Measurements from ENCODE around the gene ACP4.

The ACP4 gene

GRCh38 chr19:50843205-50843604 is 53.0 kb downstream of the ACP4 start:
- H3K9me3 ChIP-seq (ENCODE audit: control insufficient read depth, low read length): no peaks in the 10 kb centered on the region
- no peak overlapping the region for H3K27ac ChIP-seq (ENCODE audit: insufficient read depth, low read depth, low read length, poor library complexity, severe bottlenecking)
- peaks cover 20% of the 10 kb centered on the region for H3K27me3 ChIP-seq (ENCODE audit: control insufficient read depth, insufficient read depth, low read length, poor library complexity, severe bottlenecking)
- H3K36me3 ChIP-seq (ENCODE audit: control insufficient read depth, insufficient read depth, low read length): no peaks in the 10 kb centered on the region
- H3K4me3 ChIP-seq (ENCODE audit: insufficient read depth, low read depth, low read length): no peak overlapping the region
- H3K4me1 ChIP-seq (ENCODE audit: control insufficient read depth, insufficient read depth, low read length): no peaks in the 10 kb centered on the region
- WGBS, 2 experiments: 95 to 96% methylated on average over 2 of the region's 2 CpGs

GRCh38 chr19:50843701-50844221 is 53.5 kb downstream of the ACP4 start:
- peaks cover 20% of the 10 kb centered on the region for H3K27me3 ChIP-seq (ENCODE audit: control insufficient read depth, insufficient read depth, low read length, poor library complexity, severe bottlenecking)
- no peak overlapping the region for H3K4me3 ChIP-seq (ENCODE audit: insufficient read depth, low read depth, low read length)
- WGBS, 2 experiments: 69 to 70% methylated on average over 7 of the region's 7 CpGs
- no peaks in the 10 kb centered on the region for H3K9me3 ChIP-seq (ENCODE audit: control insufficient read depth, low read length)
- no peaks in the 10 kb centered on the region for H3K36me3 ChIP-seq (ENCODE audit: control insufficient read depth, insufficient read depth, low read length)
- no peaks in the 10 kb centered on the region for H3K4me1 ChIP-seq (ENCODE audit: control insufficient read depth, insufficient read depth, low read length)
- H3K27ac ChIP-seq (ENCODE audit: insufficient read depth, low read depth, low read length, poor library complexity, severe bottlenecking): no peak overlapping the region

DNA sequence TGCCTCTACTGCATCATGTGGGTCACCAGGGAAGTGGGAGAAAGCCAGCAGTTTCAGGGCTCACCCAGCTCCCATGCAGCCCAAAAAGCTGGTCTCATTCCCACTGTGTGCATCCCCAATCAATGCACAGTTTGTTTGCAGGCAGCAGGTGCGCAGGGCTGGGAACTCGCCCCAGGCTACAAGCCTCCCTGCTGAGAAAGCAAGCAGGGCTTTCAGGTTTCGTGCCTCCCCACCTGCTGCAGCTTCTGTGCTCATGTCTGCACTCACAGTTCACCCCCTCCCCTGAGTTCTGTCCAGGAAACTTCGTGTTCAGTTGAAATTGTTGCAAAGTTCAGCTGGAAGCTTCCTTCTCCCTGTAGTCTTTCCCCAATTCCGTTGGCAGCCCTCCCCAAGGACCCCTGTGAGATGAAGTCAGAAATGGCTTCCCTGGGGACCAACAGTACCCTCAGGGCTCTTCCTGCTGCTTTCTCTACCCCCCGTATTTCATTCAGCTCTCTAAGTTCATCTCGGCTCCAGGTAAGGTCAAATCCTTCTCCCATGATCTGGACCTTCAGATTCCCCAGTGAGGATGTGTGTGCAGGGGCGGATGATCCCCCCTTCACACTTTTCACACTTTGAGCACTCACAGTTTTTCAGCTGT is 54.2 kb downstream of the ACP4 start:
- Histone ChIP-seq H3K9me3 (ENCODE audit: control insufficient read depth, low read length) (no peaks in the 10 kb centered on the region), H3K4me3 (ENCODE audit: insufficient read depth, low read depth, low read length) (no peak overlapping the region), H3K27ac (ENCODE audit: insufficient read depth, low read depth, low read length, poor library complexity, severe bottlenecking) (no peak overlapping the region), H3K27me3 (ENCODE audit: control insufficient read depth, insufficient read depth, low read length, poor library complexity, severe bottlenecking) (peaks cover 20% of the 10 kb centered on the region), H3K4me1 (ENCODE audit: control insufficient read depth, insufficient read depth, low read length) (no peaks in the 10 kb centered on the region), H3K36me3 (ENCODE audit: control insufficient read depth, insufficient read depth, low read length) (no peaks in the 10 kb centered on the region)
- WGBS, 2 experiments: 35 to 44% methylated on average over 8 of the region's 8 CpGs
